Endothelial cell of umbilical vein (primary cell): Measurements from ENCODE around the gene EGFL7.

ENCODE experiments used
- EZH2 ChIP-seq: IDR thresholded peaks from 2 replicates; pipeline ENCODE4 v1.6.1; 2012; ENCODE audit warnings: borderline replicate concordance, low read depth, mild to moderate bottlenecking, moderate library complexity, low read length, inconsistent platforms; ENCODE audit not compliant: severe bottlenecking
- FOS ChIP-seq: IDR thresholded peaks from 2 replicates; pipeline ENCODE4 v1.6.1; 2011; ENCODE audit warnings: mild to moderate bottlenecking, low read length, moderate library complexity, borderline replicate concordance; ENCODE audit not compliant: insufficient read depth
- MYC ChIP-seq: IDR thresholded peaks from one replicate; pipeline ENCODE4 v1.6.1; 2011; ENCODE audit warnings: mild to moderate bottlenecking, low read depth, low read length
- POLR2A ChIP-seq: IDR thresholded peaks from 2 replicates; pipeline ENCODE4 v1.6.1; 2012; ENCODE audit warnings: low read depth, mild to moderate bottlenecking, control low read depth, low read length
- TF ChIP-seq, protein P1 (sequence below), 2 donors: IDR thresholded peaks; 1 replicate in 1 of 2; 2 replicates in 1 of 2; pipeline ENCODE4 v1.5.1; 2011; ENCODE audit warnings: low read length in 2 of 2, mild to moderate bottlenecking in 2 of 2, moderate library complexity in 2 of 2, control low read depth in 1 of 2, inconsistent platforms in 1 of 2, low read depth in 1 of 2; ENCODE audit not compliant: insufficient read depth in 1 of 2; ENCODE audit errors: extremely low read depth in 1 of 2
- TF ChIP-seq, protein P2 (sequence below): IDR thresholded peaks from 2 replicates; pipeline ENCODE4 v1.6.1; 2011; ENCODE audit not compliant: insufficient read depth, insufficient read length

DNA sequence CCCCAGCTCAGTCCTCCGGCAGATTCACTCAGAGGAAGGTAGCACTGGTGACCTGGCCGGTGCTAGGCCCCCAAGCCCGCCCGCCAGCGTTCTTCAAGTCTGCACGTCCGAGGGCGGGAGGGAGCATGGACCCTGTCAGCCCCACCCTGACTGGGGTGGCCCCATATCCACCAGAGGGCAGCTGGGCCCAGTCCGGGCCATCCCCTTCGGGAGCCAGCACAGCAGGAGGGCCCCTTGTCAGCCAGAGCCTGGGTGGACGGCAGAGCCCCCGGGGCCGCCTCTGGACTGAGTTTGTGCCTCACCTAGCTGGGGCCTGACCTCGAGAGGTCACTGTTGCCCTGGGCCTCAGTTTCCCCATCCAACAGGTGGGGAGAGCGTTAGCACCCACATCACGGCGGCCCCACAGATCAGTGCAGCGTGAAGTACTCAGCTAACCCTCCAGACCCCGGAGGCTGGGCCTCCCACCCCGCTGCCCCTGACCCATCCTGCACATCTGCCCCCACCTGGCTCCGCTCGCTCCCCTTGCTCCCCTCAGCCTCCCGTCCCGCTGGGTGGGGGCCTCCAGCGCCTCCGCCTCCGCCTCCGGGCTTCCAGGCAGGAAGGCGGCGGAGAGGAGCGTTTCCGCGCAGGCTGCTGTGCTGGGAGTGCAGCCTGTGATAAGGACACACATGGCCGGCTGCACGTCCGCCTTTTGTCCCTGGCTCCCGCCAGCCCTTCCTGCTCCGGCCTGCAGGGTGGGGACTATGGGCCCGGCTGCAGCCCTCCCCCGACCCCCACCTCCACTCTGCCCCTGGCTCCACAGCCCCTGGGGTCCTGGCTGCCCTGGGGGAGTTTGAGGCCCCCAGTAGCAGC lies 16.6 kb upstream of the EGFL7 start:
- no peak for TF ChIP-seq EZH2
- peak; percentile 93 for TF ChIP-seq MYC
- TF ChIP-seq, protein P1, sequence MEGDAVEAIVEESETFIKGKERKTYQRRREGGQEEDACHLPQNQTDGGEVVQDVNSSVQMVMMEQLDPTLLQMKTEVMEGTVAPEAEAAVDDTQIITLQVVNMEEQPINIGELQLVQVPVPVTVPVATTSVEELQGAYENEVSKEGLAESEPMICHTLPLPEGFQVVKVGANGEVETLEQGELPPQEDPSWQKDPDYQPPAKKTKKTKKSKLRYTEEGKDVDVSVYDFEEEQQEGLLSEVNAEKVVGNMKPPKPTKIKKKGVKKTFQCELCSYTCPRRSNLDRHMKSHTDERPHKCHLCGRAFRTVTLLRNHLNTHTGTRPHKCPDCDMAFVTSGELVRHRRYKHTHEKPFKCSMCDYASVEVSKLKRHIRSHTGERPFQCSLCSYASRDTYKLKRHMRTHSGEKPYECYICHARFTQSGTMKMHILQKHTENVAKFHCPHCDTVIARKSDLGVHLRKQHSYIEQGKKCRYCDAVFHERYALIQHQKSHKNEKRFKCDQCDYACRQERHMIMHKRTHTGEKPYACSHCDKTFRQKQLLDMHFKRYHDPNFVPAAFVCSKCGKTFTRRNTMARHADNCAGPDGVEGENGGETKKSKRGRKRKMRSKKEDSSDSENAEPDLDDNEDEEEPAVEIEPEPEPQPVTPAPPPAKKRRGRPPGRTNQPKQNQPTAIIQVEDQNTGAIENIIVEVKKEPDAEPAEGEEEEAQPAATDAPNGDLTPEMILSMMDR (IDR thresholded peaks at IDR 0.05; ENCODE audit: extremely low read depth in 1 of 2, insufficient read depth in 1 of 2, low read depth in 1 of 2, low read length in 2 of 2): peak; percentile 43 to 54
- TF ChIP-seq, protein P2, sequence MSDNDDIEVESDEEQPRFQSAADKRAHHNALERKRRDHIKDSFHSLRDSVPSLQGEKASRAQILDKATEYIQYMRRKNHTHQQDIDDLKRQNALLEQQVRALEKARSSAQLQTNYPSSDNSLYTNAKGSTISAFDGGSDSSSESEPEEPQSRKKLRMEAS: peak; percentile 60
- TF ChIP-seq POLR2A: peak; percentile 94
- TF ChIP-seq FOS: peak; percentile 34
